ENCODE measurements around the gene BTBD9.

Gene BTBD9

GRCh38 chr6:38213251-38213658 lies 426.5 kb downstream of the BTBD9 start:
- ChIA-PET POLR2A (no interaction called here), CTCF (interaction anchor here (1.2 kb wide), 1 partner anchor 281 kb away, joined by 7 read pairs; no protein-coding TSS in a partner anchor)
- no peak for DNase-seq (ENCODE audit: low read depth, low spot score)
- TF ChIP-seq, protein P1, sequence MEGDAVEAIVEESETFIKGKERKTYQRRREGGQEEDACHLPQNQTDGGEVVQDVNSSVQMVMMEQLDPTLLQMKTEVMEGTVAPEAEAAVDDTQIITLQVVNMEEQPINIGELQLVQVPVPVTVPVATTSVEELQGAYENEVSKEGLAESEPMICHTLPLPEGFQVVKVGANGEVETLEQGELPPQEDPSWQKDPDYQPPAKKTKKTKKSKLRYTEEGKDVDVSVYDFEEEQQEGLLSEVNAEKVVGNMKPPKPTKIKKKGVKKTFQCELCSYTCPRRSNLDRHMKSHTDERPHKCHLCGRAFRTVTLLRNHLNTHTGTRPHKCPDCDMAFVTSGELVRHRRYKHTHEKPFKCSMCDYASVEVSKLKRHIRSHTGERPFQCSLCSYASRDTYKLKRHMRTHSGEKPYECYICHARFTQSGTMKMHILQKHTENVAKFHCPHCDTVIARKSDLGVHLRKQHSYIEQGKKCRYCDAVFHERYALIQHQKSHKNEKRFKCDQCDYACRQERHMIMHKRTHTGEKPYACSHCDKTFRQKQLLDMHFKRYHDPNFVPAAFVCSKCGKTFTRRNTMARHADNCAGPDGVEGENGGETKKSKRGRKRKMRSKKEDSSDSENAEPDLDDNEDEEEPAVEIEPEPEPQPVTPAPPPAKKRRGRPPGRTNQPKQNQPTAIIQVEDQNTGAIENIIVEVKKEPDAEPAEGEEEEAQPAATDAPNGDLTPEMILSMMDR (IDR thresholded peaks at IDR 0.05; ENCODE audit: insufficient read depth, low read length, missing control alignments) = no peak
- H3K4me3 ChIP-seq (ENCODE audit: low read depth, low read length) = no peak overlapping the region

DNA sequence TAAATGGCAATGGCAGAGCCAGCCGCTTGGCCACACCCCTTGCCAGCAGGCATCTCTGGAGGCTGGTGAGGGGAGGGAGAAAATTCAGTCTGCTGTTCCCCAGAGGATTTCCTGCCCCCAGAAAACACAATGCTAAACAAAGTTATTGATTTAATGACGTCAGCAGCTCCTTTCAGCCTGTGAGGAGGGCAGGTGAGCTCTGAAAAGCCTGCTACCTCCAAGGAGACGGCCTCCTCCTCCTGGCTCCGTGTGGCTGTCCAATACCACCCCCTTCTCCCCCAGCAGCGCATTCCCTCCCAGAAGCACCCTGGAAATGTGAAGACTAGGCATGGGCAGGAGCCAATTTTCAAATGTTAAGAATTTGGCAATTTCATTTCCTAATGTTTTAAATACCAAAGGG lies 427.1 kb downstream of the BTBD9 start:
- no peak overlapping the region for H3K4me3 ChIP-seq (ENCODE audit: low read depth, low read length)
- ChIA-PET POLR2A (no interaction called here), CTCF (interaction anchor here (1.2 kb wide), 1 partner anchor 282 kb away, joined by 7 read pairs; no protein-coding TSS in a partner anchor)
- TF ChIP-seq, protein P1 (IDR thresholded peaks at IDR 0.05; ENCODE audit: insufficient read depth, low read length, missing control alignments) = no peak
- DNase-seq (ENCODE audit: low read depth, low spot score) = no peak

- POLR2A ChIA-PET = no interaction called here
- TF ChIP-seq, protein P1 (IDR thresholded peaks at IDR 0.05; ENCODE audit: insufficient read depth, low read length, missing control alignments) = no peak
- no peak for DNase-seq (ENCODE audit: low read depth, low spot score)
- H3K4me3 ChIP-seq (ENCODE audit: low read depth, low read length) = no peak overlapping the region
- CTCF ChIA-PET = no interaction called here
Observed at GRCh38 chr6:38212116-38212515, 427.6 kb downstream of the BTBD9 start.

GRCh38 chr6:38209371-38210260 lies 430.1 kb downstream of the BTBD9 start:
- TF ChIP-seq, protein P1 (IDR thresholded peaks at IDR 0.05; ENCODE audit: insufficient read depth, low read length, missing control alignments) = no peak
- CTCF ChIA-PET = interaction anchor here (1.2 to 1.6 kb wide), 3 partner anchors 15 to 285 kb away, joined by 3 to 5 read pairs (median 3); no protein-coding TSS in a partner anchor
- POLR2A ChIA-PET = no interaction called here
- DNase-seq (ENCODE audit: low read depth, low spot score) = no peak
- no peak overlapping the region for H3K4me3 ChIP-seq (ENCODE audit: low read depth, low read length)

GRCh38 chr6:38208028-38208427 lies 431.7 kb downstream of the BTBD9 start:
- ChIA-PET CTCF (interaction anchor here (1.6 kb wide), 1 partner anchor 286 kb away, joined by 5 read pairs; no protein-coding TSS in a partner anchor), POLR2A (no interaction called here)
- TF ChIP-seq, protein P1 (IDR thresholded peaks at IDR 0.05; ENCODE audit: insufficient read depth, low read length, missing control alignments) = no peak
- no peak for DNase-seq (ENCODE audit: low read depth, low spot score)
- no peak overlapping the region for H3K4me3 ChIP-seq (ENCODE audit: low read depth, low read length)

- no peak for DNase-seq (ENCODE audit: low read depth, low spot score)
- TF ChIP-seq, protein P1 (IDR thresholded peaks at IDR 0.05; ENCODE audit: insufficient read depth, low read length, missing control alignments) = no peak
- POLR2A ChIA-PET = interaction anchor here (0.6 kb wide), 1 partner anchor 60 kb away, joined by 3 read pairs; no protein-coding TSS in a partner anchor
- no peak overlapping the region for H3K4me3 ChIP-seq (ENCODE audit: low read depth, low read length)
- CTCF ChIA-PET = interaction anchor here (0.7 kb wide), 1 partner anchor 31 kb away, joined by 3 read pairs; no protein-coding TSS in a partner anchor
Observed at GRCh38 chr6:38207375-38207774, 432.4 kb downstream of the BTBD9 start.

Data from AG04449 (cell line).